ENCODE measurements around the gene DIP2C. TPM values are rescaled to one million over a fixed set of nuclear protein-coding genes. Genes with fewer than 3 reads are reported as not detected.

DIP2C gene
- total RNA-seq, 2 donors from 2014 or later = 12.3 to 41.8 TPM

GRCh38 chr10:287814-288213 lies 401.7 kb downstream of the DIP2C start:
- intact Hi-C loops (cut with DNase I) = no loop called here
- no peak for DNase-seq (ENCODE audit: low spot score)
- Histone ChIP-seq H3K9me3 (no peaks in the 10 kb centered on the region), H3K36me3 (no peaks in the 10 kb centered on the region), H3K4me3 (no peak overlapping the region), H3K27ac (no peak overlapping the region), H3K4me1 (replicated peaks) (no peaks in the 10 kb centered on the region), H3K27me3 (replicated peaks; ENCODE audit: insufficient read depth) (no peaks in the 10 kb centered on the region)
- TF ChIP-seq, protein P1, sequence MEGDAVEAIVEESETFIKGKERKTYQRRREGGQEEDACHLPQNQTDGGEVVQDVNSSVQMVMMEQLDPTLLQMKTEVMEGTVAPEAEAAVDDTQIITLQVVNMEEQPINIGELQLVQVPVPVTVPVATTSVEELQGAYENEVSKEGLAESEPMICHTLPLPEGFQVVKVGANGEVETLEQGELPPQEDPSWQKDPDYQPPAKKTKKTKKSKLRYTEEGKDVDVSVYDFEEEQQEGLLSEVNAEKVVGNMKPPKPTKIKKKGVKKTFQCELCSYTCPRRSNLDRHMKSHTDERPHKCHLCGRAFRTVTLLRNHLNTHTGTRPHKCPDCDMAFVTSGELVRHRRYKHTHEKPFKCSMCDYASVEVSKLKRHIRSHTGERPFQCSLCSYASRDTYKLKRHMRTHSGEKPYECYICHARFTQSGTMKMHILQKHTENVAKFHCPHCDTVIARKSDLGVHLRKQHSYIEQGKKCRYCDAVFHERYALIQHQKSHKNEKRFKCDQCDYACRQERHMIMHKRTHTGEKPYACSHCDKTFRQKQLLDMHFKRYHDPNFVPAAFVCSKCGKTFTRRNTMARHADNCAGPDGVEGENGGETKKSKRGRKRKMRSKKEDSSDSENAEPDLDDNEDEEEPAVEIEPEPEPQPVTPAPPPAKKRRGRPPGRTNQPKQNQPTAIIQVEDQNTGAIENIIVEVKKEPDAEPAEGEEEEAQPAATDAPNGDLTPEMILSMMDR (IDR thresholded peaks at IDR 0.05) = no peak
- TF ChIP-seq POLR2A (IDR thresholded peaks at IDR 0.05) = no peak
- no peak for TF ChIP-seq POLR2AphosphoS5 (IDR thresholded peaks at IDR 0.05)
- WGBS = 100% methylated on average over 4 of the region's 4 CpGs

DNA sequence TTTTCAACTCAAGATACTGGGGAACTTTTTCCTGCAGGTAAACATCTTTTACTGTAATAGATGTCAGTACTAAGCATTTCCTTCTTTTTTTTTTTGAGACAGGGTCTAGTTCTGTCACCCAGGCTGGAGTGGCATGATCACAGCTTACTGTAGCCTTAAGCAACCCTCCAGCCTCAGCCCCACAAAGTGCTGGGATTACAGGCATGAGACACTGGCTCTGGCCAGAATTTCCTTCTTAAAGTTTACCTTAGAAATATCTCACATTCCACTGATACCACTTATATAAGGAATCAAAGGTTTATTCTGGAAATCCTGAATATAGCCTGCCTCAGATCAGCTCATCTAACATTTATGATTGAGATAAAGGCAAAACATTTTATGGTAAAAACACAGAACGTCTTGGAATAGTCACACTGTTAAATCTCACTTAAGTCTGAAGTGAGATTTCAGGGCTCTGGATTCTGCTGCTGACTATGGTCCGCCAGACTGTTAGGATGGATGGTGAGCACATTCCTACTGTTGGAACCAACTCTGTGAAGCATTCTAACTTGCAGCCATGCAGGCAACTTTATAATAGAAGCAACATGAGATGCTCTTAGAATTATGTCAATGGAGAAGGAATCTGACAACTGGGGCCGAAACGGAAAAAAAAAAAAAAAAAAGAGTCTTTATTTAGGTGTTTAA lies 402.3 kb downstream of the DIP2C start:
- no peaks in the 10 kb centered on the region for H3K9me3 ChIP-seq
- WGBS = 60% methylated on average over 4 of the region's 4 CpGs
- H3K4me3 ChIP-seq = no peak overlapping the region
- intact Hi-C loops (cut with DNase I) = no loop called here
- no peak for DNase-seq (ENCODE audit: low spot score)
- H3K36me3 ChIP-seq = no peaks in the 10 kb centered on the region
- H3K27ac ChIP-seq = no peak overlapping the region
- TF ChIP-seq, protein P1 (IDR thresholded peaks at IDR 0.05) = no peak
- TF ChIP-seq POLR2AphosphoS5 (IDR thresholded peaks at IDR 0.05) (no peak), POLR2A (IDR thresholded peaks at IDR 0.05) (no peak)
- no peaks in the 10 kb centered on the region for H3K4me1 ChIP-seq (replicated peaks)
- H3K27me3 ChIP-seq (replicated peaks; ENCODE audit: insufficient read depth) = no peaks in the 10 kb centered on the region

- H3K4me3 ChIP-seq = no peak overlapping the region
- no peaks in the 10 kb centered on the region for H3K36me3 ChIP-seq
- no peaks in the 10 kb centered on the region for H3K27me3 ChIP-seq (replicated peaks; ENCODE audit: insufficient read depth)
- TF ChIP-seq POLR2AphosphoS5 (IDR thresholded peaks at IDR 0.05) = no peak
- no peak for TF ChIP-seq POLR2A (IDR thresholded peaks at IDR 0.05)
- TF ChIP-seq, protein P1 (IDR thresholded peaks at IDR 0.05) = no peak
- H3K9me3 ChIP-seq = no peaks in the 10 kb centered on the region
- intact Hi-C loops (cut with DNase I) = no loop called here
- no peaks in the 10 kb centered on the region for H3K4me1 ChIP-seq (replicated peaks)
- no peak for DNase-seq (ENCODE audit: low spot score)
- WGBS = 77% methylated on average over 15 of the region's 15 CpGs
- H3K27ac ChIP-seq = no peak overlapping the region
Observed at GRCh38 chr10:285216-285615, 404.3 kb downstream of the DIP2C start.

DNA sequence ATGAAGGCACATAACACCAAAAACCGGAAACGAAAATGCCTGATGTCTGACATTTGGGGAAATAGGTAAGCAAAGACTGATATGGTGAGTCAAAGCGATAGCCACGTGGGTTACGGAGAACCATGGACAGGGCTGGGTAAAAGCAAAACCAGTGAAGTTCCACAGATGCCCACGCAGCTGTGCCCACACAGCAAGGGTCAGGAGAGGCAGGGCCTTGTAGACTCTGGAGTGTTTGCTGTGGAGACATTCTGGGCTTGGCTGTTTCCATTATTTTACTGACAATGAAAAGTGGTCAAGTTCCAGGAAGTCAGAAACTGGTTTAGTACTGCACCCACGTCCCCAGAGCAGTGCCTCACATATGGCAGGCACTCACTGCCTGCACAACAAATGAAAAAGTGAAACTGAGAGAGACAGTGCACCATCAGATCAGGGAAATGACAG lies 405.5 kb downstream of the DIP2C start:
- Histone ChIP-seq H3K27ac (no peak overlapping the region), H3K4me3 (no peak overlapping the region), H3K27me3 (replicated peaks; ENCODE audit: insufficient read depth) (no peaks in the 10 kb centered on the region), H3K9me3 (no peaks in the 10 kb centered on the region), H3K4me1 (replicated peaks) (no peaks in the 10 kb centered on the region), H3K36me3 (no peaks in the 10 kb centered on the region)
- no peak for DNase-seq (ENCODE audit: low spot score)
- WGBS = 92% methylated on average over 7 of the region's 7 CpGs
- intact Hi-C loops (cut with DNase I) = no loop called here
- no peak for TF ChIP-seq POLR2AphosphoS5 (IDR thresholded peaks at IDR 0.05)
- TF ChIP-seq POLR2A (IDR thresholded peaks at IDR 0.05) = no peak
- TF ChIP-seq, protein P1 (IDR thresholded peaks at IDR 0.05) = no peak

GRCh38 chr10:283140-283479 lies 406.4 kb downstream of the DIP2C start:
- H3K27me3 ChIP-seq (replicated peaks; ENCODE audit: insufficient read depth) = no peaks in the 10 kb centered on the region
- no peaks in the 10 kb centered on the region for H3K4me1 ChIP-seq (replicated peaks)
- no peaks in the 10 kb centered on the region for H3K36me3 ChIP-seq
- H3K9me3 ChIP-seq = no peaks in the 10 kb centered on the region
- intact Hi-C loops (cut with DNase I) = no loop called here
- 92% methylated on average over 8 of the region's 8 CpGs for WGBS
- TF ChIP-seq, protein P1 (IDR thresholded peaks at IDR 0.05) = no peak
- no peak for TF ChIP-seq POLR2A (IDR thresholded peaks at IDR 0.05)
- no peak for TF ChIP-seq POLR2AphosphoS5 (IDR thresholded peaks at IDR 0.05)
- H3K4me3 ChIP-seq = no peak overlapping the region
- no peak for DNase-seq (ENCODE audit: low spot score)
- H3K27ac ChIP-seq = no peak overlapping the region

All from prostate gland (tissue), 2 donors.